GM19240 (cell line): ENCODE measurements around the gene SEMA3D.

Source experiments
- DNase-seq: peaks from one replicate; pipeline ENCODE4 v3.0.0; 2011; ENCODE audit warnings: low spot score; ENCODE audit not compliant: insufficient read length

SEMA3D gene

GRCh38 chr7:85038466-85038865 lies 148.4 kb downstream of the SEMA3D start:
- no peak for DNase-seq

DNA sequence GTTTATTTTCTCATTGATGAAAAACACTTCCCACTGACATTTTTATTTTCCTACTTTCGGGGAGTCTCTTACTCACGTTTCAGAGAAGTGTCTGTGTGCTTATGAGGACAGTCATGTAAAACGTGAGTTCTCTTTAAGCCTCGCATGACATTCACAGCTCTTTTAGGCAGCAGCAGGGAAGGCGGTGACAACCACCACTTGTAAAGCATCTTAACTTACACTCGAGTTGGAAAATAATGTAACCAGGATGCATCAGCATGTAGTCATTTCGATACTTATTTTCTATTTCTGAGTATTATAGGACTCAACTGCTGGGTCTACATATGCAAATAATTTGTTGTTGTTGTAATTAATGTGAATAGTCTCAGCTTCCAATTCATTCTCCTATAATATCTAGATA lies 153.6 kb downstream of the SEMA3D start:
- no peak for DNase-seq

GRCh38 chr7:85031475-85031874 lies 155.4 kb downstream of the SEMA3D start:
- no peak for DNase-seq

DNA sequence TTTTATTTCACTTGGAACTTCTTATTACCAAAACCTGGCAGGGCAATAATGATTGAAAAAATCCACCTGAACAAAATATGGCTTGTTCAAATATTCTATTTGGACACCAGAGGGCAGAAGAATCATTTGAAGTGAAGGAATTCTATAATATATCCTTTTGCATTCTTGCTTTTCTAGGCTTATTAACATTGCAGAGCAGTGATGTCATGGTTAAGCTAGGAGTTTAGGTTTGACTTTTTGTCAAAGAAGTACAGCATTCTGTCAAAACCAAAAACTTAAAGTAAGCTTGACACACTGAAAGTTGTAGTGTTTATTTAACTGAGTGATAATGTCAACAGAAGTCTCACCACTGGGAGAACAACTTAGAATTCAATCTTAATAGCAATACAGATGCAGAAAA lies 156.0 kb downstream of the SEMA3D start:
- DNase-seq: no peak

DNA sequence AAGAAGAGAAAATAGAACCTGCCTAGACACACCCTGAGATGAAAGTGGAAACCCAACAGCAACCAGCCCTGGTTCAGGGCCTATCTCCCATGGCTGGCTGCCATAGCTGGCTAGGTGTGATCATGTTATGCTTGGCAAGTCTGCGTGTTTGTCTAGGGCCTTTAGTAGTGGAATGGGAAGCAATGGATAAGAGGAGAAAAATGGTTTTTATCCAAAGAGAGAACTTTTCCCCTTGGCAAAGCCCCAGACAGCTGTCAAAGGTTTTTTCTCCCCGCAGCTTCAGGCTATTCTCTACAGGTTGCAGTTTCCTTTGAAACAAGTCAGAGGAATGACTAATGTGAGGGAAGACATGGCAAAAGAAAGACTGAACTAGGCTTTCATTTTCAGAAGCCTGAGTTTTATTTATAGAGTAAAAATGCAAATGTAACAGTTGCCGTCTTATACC lies 161.5 kb downstream of the SEMA3D start:
- DNase-seq: no peak

DNA sequence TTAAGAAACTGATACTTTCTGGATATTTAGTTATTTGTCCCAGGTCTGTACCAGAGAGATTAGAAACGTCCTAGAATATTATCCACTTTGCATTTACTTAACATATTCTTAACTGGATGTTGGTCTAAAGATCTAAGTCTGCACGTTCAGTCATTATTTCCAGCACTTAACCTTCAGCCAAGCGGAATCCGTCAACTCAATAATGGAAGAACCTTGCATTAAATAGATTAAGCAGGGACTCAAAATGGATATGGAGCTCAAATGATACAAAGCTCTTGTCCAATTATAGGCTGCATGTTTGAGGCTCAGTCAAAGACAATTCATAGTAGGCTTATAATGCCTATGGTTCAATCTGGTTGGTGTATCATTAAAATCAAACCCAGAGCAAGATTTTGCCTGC lies 162.9 kb downstream of the SEMA3D start:
- DNase-seq: no peak

GRCh38 chr7:85023066-85023712 lies 163.7 kb downstream of the SEMA3D start:
- DNase-seq: no peak

GRCh38 chr7:85022064-85022697 lies 164.7 kb downstream of the SEMA3D start:
- no peak for DNase-seq

DNA sequence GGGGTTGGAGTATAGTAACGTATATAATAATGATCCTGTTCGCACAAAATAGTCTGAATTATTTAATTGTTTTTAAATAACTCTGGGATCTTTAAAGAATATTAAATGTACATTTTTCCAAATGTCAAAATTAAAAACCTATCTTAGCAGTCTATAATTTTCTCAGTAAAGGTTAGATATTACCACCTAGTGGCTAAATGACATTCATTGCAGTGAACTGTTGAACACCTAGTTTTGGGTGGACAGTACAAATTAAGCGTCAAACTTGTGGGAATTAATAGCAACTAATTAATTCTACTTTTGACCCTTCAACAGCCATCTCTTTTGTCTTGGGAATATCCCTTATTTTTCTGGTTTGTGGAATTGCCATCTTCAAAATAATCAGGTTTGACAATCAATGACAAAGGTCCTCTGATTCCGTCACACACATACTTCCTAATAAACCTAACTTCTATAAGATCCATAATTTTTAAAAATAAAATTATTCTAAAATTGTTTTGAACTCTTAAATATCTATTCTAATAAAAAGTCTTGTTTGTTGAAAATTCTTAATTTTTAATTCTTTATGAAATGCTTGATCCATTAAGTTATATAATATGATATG lies 165.7 kb downstream of the SEMA3D start:
- no peak for DNase-seq

DNA sequence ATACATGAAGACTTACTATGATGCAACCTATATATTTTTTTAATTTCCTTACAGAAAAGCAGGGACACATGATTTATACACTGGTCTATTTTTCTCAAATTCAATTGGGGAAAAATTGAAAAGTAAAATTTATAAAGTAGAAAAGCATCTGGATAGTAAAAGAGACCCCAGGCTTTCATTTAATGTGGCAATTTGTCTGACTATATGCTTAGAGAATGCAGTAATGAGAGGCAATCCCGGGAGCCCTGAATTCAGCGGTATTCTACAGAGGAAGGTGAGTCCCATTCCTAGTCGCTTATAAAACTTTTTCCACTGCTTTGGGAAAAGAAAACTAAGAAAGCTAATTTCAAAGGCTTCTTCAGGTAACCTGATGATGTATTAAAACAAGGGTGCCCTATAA lies 167.1 kb downstream of the SEMA3D start:
- DNase-seq: no peak

- no peak for DNase-seq
Measured at GRCh38 chr7:85019176-85019575, 167.7 kb downstream of the SEMA3D start.

GRCh38 chr7:85018498-85018897 lies 168.4 kb downstream of the SEMA3D start:
- DNase-seq: no peak

GRCh38 chr7:85016286-85016685 lies 170.6 kb downstream of the SEMA3D start:
- DNase-seq: no peak

- no peak for DNase-seq
Measured at GRCh38 chr7:85014936-85015660, 171.8 kb downstream of the SEMA3D start.

DNA sequence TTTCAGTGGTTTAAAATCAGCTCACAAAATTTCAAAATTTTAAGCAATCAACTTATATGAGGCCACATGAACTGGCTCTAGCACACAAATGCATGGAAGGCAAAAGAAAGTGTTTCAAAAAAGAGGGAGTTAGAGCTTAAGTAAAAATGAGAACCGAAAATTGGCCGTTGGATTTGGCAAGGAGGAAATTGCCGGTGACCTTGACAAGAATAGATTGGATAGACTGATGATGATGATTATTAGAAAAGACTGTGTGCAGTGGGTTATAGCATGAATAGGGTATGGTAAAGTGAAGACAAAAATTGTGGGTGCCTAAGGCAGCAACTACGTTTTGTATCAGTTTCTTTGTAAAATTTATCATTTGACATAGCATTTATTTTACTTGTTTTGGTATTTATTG lies 175.7 kb downstream of the SEMA3D start:
- DNase-seq: no peak

- no peak for DNase-seq
Measured at GRCh38 chr7:85010306-85010705, 176.6 kb downstream of the SEMA3D start.

GRCh38 chr7:85006754-85007153 lies 180.1 kb downstream of the SEMA3D start:
- DNase-seq: no peak

GRCh38 chr7:85004402-85004801 lies 182.5 kb downstream of the SEMA3D start:
- no peak for DNase-seq

DNA sequence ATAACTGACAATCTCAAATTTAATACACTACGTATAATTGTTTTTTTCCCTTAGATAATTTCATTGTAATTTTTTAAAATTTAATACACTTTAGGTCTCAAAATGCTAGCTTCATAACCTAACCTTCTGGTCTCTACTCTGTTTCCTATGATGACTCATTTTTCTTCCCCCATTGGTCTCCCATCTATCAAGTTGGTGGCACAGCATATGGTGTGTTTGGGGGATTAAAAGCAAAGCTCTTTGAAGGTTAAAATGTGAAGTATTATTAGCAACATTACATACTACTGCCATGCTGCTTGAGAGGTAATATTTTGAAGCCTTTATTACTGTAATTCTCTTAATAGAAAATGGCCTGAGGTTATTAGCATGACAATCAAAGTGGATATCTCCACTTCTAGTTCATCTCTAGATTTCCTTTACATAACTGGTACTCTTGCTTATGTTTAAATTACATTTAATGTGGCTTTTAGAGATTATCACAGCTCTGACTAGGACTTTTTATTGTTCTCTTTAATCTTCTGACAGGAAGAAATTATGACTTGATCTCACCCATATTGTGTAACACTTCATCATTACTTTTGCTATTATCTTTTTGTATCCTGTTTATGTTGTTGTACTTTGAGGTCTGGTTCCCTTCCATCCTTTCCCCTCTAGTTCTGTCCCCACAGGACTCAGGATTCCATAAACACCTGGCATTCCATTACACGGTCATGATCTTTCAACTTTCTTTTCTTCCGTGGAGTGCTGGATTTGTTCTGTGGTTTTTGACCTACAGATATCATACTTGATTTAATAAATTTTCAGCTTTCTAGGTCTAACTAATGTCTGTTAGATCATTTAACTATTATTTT lies 185.1 kb downstream of the SEMA3D start:
- DNase-seq: no peak

GRCh38 chr7:85000735-85001350 lies 186.0 kb downstream of the SEMA3D start:
- no peak for DNase-seq

DNA sequence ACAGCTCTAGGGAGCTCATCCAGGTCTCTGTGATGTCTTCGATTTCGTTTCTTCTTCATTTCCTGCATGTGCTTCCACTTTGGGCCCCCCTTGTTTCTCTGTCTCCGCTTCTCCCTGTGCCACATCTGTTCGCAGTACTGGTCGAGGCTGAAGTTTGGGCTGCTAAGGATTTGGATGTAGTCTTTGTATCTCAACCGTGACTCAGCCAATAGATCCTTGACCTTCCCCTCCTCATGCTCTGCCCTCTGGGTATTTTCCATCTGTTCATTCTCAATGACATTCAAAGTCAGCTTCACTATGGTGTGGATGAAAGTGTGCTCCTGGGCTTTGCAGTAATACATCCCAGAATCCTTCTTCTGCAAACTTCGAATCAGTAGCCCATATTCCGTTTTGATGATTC lies 187.4 kb downstream of the SEMA3D start:
- no peak for DNase-seq
